K562 (cell line): Measurements from ENCODE around the gene TCF20. TPM values are rescaled to one million over a fixed set of nuclear protein-coding genes. Genes with fewer than 3 reads are reported as not detected.

Experiments
- ATAC-seq: fragments of 200-7000 bp; cut with Tn5 transposase; 3 replicates; pipeline ENCODE4 v1.9.1; 2020; ENCODE audit warnings: moderate library complexity
- BruUV-seq: library from RNA; stranded (reverse); fragments of 400-500 nt; replicated peaks from 2 replicates; lab custom pipeline; 2021; lab: Mats Ljungman, UMichigan
- CTCF ChIA-PET: fragments of 300-600 bp; formaldehyde crosslinking; extraction: SDS; loops from one replicate; lab custom pipeline; 2021; ENCODE audit warnings: low intra/inter-chr PET ratio; lab: Yijun Ruan, JAX
- POLR2A ChIA-PET: fragments of 300-600, 350-650 bp; sonication (Branson Sonifier 250); formaldehyde crosslinking; extraction: SDS; loops from one replicate; lab custom pipeline; 2021; ENCODE audit warnings: antibody characterized with exemption, inconsistent platforms; lab: Yijun Ruan, JAX
- DNase-seq, 4 experiments: peaks; one replicate each; pipeline versions ENCODE4 v3.0.0 to v3.0.0-alpha.2; 2011 to 2018; ENCODE audit warnings: low spot score in 3 of 4, mixed read lengths in 3 of 4; ENCODE audit errors: extremely low read depth in 1 of 4
- FAIRE-seq: peaks from 2 replicates; lab custom pipeline; 2011; peaks lifted over from hg19 to GRCh38; lab: Jason Lieb, UNC
- H2AFZ ChIP-seq: 2 replicates; pipeline ENCODE4 v1.6.0; 2011; ENCODE audit warnings: low read depth, low read length, control low read depth, inconsistent platforms
- H3K27ac ChIP-seq: fragments of 200-600 bp; 3 replicates; pipeline ENCODE4 v1.8.0; 2011; ENCODE audit warnings: low read depth, mild to moderate bottlenecking, control low read depth, inconsistent platforms, low read length, moderate library complexity, mixed read lengths; ENCODE audit errors: extremely low read depth
- H3K27me3 ChIP-seq, 2 experiments: fragments of 300-600 bp in 1 of 2; 2 replicates in 1 of 2; 3 replicates in 1 of 2; pipeline versions ENCODE4 v1.6.0 to v1.8.0; 2011; ENCODE audit warnings: inconsistent platforms in 2 of 2, low read length in 2 of 2, mild to moderate bottlenecking in 1 of 2, mixed read lengths in 1 of 2, moderate library complexity in 1 of 2; ENCODE audit not compliant: control insufficient read depth in 2 of 2, insufficient read depth in 2 of 2
- H3K36me3 ChIP-seq: fragments of 300-600 bp; 3 replicates; pipeline ENCODE4 v1.8.0; 2011; ENCODE audit warnings: mild to moderate bottlenecking, low read length, inconsistent platforms; ENCODE audit not compliant: control insufficient read depth, insufficient read depth
- H3K4me1 ChIP-seq, 2 experiments: fragments of 200-600 bp in 1 of 2; replicated peaks in 1 of 2; 2 replicates in 1 of 2; 3 replicates in 1 of 2; pipeline versions ENCODE4 v1.5.1 to v1.8.0; 2011; ENCODE audit warnings: inconsistent platforms in 2 of 2, low read length in 2 of 2, mild to moderate bottlenecking in 1 of 2, mixed read lengths in 1 of 2, moderate library complexity in 1 of 2; ENCODE audit not compliant: control insufficient read depth in 2 of 2, insufficient read depth in 2 of 2
- H3K4me2 ChIP-seq: 2 replicates; pipeline ENCODE4 v1.6.1; 2011; ENCODE audit warnings: low read length, control low read depth, inconsistent platforms, mixed read lengths; ENCODE audit not compliant: insufficient read depth
- H3K4me3 ChIP-seq: fragments of 200-600 bp; sonication (generic), shearing (Covaris generic); 2 replicates; pipeline ENCODE4 v1.5.1; 2016; ENCODE audit warnings: control low read depth, inconsistent platforms
- H3K79me2 ChIP-seq: fragments of 200-600 bp; 3 replicates; pipeline ENCODE4 v1.8.0; 2011; ENCODE audit warnings: low read length, inconsistent platforms; ENCODE audit not compliant: control insufficient read depth, insufficient read depth
- H3K9ac ChIP-seq, 2 experiments: 2 replicates each; pipeline versions ENCODE4 v1.6.0 to v1.6.1; 2011; ENCODE audit warnings: low read depth in 2 of 2, low read length in 2 of 2, control low read depth in 1 of 2, inconsistent platforms in 1 of 2, mild to moderate bottlenecking in 1 of 2, mixed read lengths in 1 of 2; ENCODE audit not compliant: insufficient read depth in 1 of 2
- H3K9me1 ChIP-seq: one replicate; pipeline ENCODE4 v1.6.0; 2011; ENCODE audit warnings: inconsistent platforms, mild to moderate bottlenecking, low read length, moderate library complexity; ENCODE audit not compliant: control insufficient read depth, insufficient read depth
- H3K9me3 ChIP-seq: replicated peaks from 2 replicates; pipeline ENCODE4 v1.5.1; 2011; ENCODE audit warnings: low read depth, low read length, inconsistent platforms; ENCODE audit not compliant: control insufficient read depth, insufficient read depth
- H4K20me1 ChIP-seq: replicated peaks from 2 replicates; pipeline ENCODE4 v1.6.1; 2011; ENCODE audit warnings: low read length, inconsistent platforms, mixed read lengths; ENCODE audit not compliant: control insufficient read depth, insufficient read depth
- CHD2 ChIP-seq: IDR thresholded peaks from 2 replicates; pipeline ENCODE4 v1.6.1; 2011; ENCODE audit warnings: low read depth, low read length
- EGR1 ChIP-seq: fragments of 450-650 bp; conservative IDR thresholded peaks from 2 replicates; pipeline ENCODE4 v1.6.1; 2017; ENCODE audit warnings: mild to moderate bottlenecking
- FOXJ3 ChIP-seq: sonication (generic); formaldehyde crosslinking; IDR thresholded peaks from 2 replicates; pipeline ENCODE4 v1.4.0; 2020; ENCODE audit warnings: mild to moderate bottlenecking, missing genetic modification reagents
- HIVEP1 ChIP-seq: fragments of 250-450 bp; sonication (Bioruptor Pico); IDR thresholded peaks from 2 replicates; pipeline ENCODE4 v1.4.0; 2020; ENCODE audit warnings: mild to moderate bottlenecking
- KHSRP ChIP-seq: fragments of 450-650 bp; IDR thresholded peaks from 2 replicates; pipeline ENCODE4 v1.6.1; 2017
- MEF2A ChIP-seq: IDR thresholded peaks from 2 replicates; pipeline ENCODE4 v1.6.1; 2011; ENCODE audit warnings: low read depth, mild to moderate bottlenecking, low read length, moderate library complexity; ENCODE audit not compliant: control insufficient read depth
- RAD21 ChIP-seq, 2 experiments: fragments of 250-450 bp in 1 of 2; fragments of 450-650 bp in 1 of 2; sonication (Bioruptor Pico) in 1 of 2; formaldehyde crosslinking in 1 of 2; IDR thresholded peaks in 1 of 2; conservative IDR thresholded peaks in 1 of 2; 2 replicates each; pipeline versions ENCODE4 v1.4.0 to v1.8.0; 2020 to 2022; ENCODE audit warnings: mild to moderate bottlenecking in 2 of 2, moderate library complexity in 1 of 2
- RBM15 ChIP-seq: fragments of 200-400 bp; formaldehyde crosslinking; IDR thresholded peaks from 2 replicates; pipeline ENCODE4 v1.6.1; 2018; ENCODE audit warnings: mild to moderate bottlenecking, low read length, moderate library complexity; ENCODE audit not compliant: insufficient read depth
- TCF7L2 ChIP-seq: fragments of 150-350 bp; IDR thresholded peaks from 2 replicates; pipeline ENCODE4 v1.6.1; 2016; ENCODE audit warnings: low read depth, mild to moderate bottlenecking, low read length, moderate library complexity
- ZNF431 ChIP-seq: sonication (generic); formaldehyde crosslinking; IDR thresholded peaks from 2 replicates; pipeline ENCODE4 v1.8.0; 2022; ENCODE audit warnings: mild to moderate bottlenecking, missing genetic modification reagents
- ZNF445 ChIP-seq: fragments of 250-450 bp; sonication (Bioruptor Pico); IDR thresholded peaks from 2 replicates; pipeline ENCODE4 v1.4.0; 2020; ENCODE audit warnings: low read depth, mild to moderate bottlenecking, moderate library complexity
- ZNF57 ChIP-seq: fragments of 450-650 bp; formaldehyde crosslinking; IDR thresholded peaks from 2 replicates; pipeline ENCODE4 v1.4.0; 2020; ENCODE audit warnings: mild to moderate bottlenecking, moderate library complexity
- WGBS: fragments of 100-300 bp; shearing (Covaris generic); methylation state at CpG from one replicate; pipeline ENCODE4 v1.1.6; 2016; ENCODE audit warnings: low coverage, mixed read lengths; ENCODE audit not compliant: insufficient coverage; ENCODE audit errors: missing lambda C conversion rate; 5-methylcytosine and 5-hydroxymethylcytosine counted together
- in situ Hi-C: fragments of 300-500 bp; cut with MboI; formaldehyde crosslinking; loops from 4 replicates; pipeline ENCODE4 v1.15.0; 2018; ENCODE audit warnings: inconsistent platforms, mixed read lengths
- intact Hi-C: fragments of 100-400 bp; cut with micrococcal nuclease; formaldehyde crosslinking; loops from 2 replicates; pipeline ENCODE4 v1.14.2; 2022
- polyA plus RNA-seq, 8 experiments: library from polyadenylated mRNA; depleted of rRNA in 4 of 8; stranded (reverse) in 5 of 8; unstranded in 3 of 8; fragments of >200 nt; fragmentation: Nextera tagmentation in 2 of 8; fragmentation: Illumina TruSeq in 1 of 8; extraction: Ambion mirVana in 2 of 8; extraction: Trizol in 1 of 8; gene quantifications; 2 replicates each; pipeline versions ENCODE4 v1.2.1 to v1.2.3, GENCODE V29; 2011 to 2014; ENCODE audit warnings: inconsistent platforms in 1 of 8, missing spikeins in 1 of 8
- total RNA-seq, 7 experiments: library from RNA; depleted of rRNA in 6 of 7; stranded (reverse); fragments of >200 nt in 6 of 7; fragmentation: Illumina TruSeq in 2 of 7; extraction: Trizol in 2 of 7; gene quantifications; 2 replicates each; pipeline versions ENCODE4 v1.2.1 to v1.2.3, GENCODE V29; 2011 to 2021; ENCODE audit warnings: low replicate concordance in 1 of 7
- TF ChIP-seq, protein P1 (sequence below): fragments of 200-400 bp; formaldehyde crosslinking; IDR thresholded peaks from 2 replicates; pipeline ENCODE4 v1.6.1; 2017; ENCODE audit warnings: mild to moderate bottlenecking, low read depth, low read length, moderate library complexity
- TF ChIP-seq, protein P2 (sequence below), 2 experiments: fragments of 450-650 bp in 1 of 2; IDR thresholded peaks; 2 replicates each; pipeline ENCODE4 v1.6.1; 2011 to 2017; ENCODE audit warnings: low read depth in 2 of 2, antibody characterized with exemption in 1 of 2, borderline replicate concordance in 1 of 2, low read length in 1 of 2, mild to moderate bottlenecking in 1 of 2, mixed read lengths in 1 of 2; ENCODE audit not compliant: control insufficient read depth in 1 of 2
- TF ChIP-seq, protein P3 (sequence below): fragments of 450-650 bp; IDR thresholded peaks from 2 replicates; pipeline ENCODE4 v1.6.1; 2016; ENCODE audit warnings: low read depth, mild to moderate bottlenecking, moderate library complexity

The TCF20 gene
- total and polyA plus RNA-seq, 9 of the 15 experiments (the other 6 are each of a cell fraction or from before 2014, with no cell fraction given), result 0.35 to 43.6 (median 17.5) TPM

DNA sequence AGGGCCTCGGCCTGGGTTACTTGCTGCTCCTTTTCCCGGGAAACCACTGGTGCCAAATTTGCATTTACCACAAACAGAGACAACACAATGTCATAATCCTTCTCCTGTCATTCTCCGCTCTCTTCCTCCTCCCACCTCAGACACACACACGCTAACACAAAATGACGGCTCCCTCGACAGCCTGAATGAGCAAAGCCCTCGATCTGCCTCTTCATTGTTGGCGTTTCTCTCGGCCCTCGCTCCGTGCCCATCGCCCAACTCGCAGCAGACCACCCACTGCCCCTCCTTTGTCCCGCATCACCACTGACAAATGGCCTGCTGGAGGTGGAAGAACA, 12.5 kb upstream of the TCF20 start:
- Histone ChIP-seq H3K79me2 (no peaks in the 10 kb centered on the region), H4K20me1 (peaks cover 23% of the 10 kb centered on the region; the same call in 1 of the 2 replicates), H3K27me3 (no peaks in the 10 kb centered on the region; a peak in 1 of 5 replicates), H3K9me1 (no peaks in the 10 kb centered on the region), H3K36me3 (no peaks in the 10 kb centered on the region), H2AFZ (no peak overlapping the region), H3K9ac (no peak overlapping the region), H3K9me3 (no peaks in the 10 kb centered on the region), H3K27ac (no peak overlapping the region), H3K4me3 (no peak overlapping the region), H3K4me2 (no peak overlapping the region), H3K4me1 (peaks cover 0 to 21% of the 10 kb centered on the region in 2 experiments; a peak in 2 of 5 replicates)
- POLR2A ChIA-PET, result no interaction called here
- TF ChIP-seq, protein P1, sequence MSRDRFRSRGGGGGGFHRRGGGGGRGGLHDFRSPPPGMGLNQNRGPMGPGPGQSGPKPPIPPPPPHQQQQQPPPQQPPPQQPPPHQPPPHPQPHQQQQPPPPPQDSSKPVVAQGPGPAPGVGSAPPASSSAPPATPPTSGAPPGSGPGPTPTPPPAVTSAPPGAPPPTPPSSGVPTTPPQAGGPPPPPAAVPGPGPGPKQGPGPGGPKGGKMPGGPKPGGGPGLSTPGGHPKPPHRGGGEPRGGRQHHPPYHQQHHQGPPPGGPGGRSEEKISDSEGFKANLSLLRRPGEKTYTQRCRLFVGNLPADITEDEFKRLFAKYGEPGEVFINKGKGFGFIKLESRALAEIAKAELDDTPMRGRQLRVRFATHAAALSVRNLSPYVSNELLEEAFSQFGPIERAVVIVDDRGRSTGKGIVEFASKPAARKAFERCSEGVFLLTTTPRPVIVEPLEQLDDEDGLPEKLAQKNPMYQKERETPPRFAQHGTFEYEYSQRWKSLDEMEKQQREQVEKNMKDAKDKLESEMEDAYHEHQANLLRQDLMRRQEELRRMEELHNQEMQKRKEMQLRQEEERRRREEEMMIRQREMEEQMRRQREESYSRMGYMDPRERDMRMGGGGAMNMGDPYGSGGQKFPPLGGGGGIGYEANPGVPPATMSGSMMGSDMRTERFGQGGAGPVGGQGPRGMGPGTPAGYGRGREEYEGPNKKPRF, result no peak
- no peak for TF ChIP-seq RBM15
- no peak for TF ChIP-seq RAD21 (CRISPR knock-in tag; conservative IDR thresholded peaks at IDR 0.05 in 1 of 2, IDR thresholded peaks at IDR 0.05 in 1 of 2)
- TF ChIP-seq, protein P2, sequence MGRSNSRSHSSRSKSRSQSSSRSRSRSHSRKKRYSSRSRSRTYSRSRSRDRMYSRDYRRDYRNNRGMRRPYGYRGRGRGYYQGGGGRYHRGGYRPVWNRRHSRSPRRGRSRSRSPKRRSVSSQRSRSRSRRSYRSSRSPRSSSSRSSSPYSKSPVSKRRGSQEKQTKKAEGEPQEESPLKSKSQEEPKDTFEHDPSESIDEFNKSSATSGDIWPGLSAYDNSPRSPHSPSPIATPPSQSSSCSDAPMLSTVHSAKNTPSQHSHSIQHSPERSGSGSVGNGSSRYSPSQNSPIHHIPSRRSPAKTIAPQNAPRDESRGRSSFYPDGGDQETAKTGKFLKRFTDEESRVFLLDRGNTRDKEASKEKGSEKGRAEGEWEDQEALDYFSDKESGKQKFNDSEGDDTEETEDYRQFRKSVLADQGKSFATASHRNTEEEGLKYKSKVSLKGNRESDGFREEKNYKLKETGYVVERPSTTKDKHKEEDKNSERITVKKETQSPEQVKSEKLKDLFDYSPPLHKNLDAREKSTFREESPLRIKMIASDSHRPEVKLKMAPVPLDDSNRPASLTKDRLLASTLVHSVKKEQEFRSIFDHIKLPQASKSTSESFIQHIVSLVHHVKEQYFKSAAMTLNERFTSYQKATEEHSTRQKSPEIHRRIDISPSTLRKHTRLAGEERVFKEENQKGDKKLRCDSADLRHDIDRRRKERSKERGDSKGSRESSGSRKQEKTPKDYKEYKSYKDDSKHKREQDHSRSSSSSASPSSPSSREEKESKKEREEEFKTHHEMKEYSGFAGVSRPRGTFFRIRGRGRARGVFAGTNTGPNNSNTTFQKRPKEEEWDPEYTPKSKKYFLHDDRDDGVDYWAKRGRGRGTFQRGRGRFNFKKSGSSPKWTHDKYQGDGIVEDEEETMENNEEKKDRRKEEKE (IDR thresholded peaks at IDR 0.05; ENCODE audit: borderline replicate concordance in 1 of 2, control insufficient read depth in 1 of 2, low read depth in 2 of 2, low read length in 1 of 2), result no peak
- no peak for TF ChIP-seq ZNF445 (CRISPR knock-in tag)
- no peak for TF ChIP-seq ZNF431 (CRISPR knock-in tag)
- TF ChIP-seq TCF7L2, result no peak
- no peak for TF ChIP-seq MEF2A
- TF ChIP-seq CHD2, result no peak
- TF ChIP-seq KHSRP, result no peak
- no peak for TF ChIP-seq EGR1
- TF ChIP-seq FOXJ3 (CRISPR knock-in tag), result no peak
- TF ChIP-seq ZNF57 (CRISPR knock-in tag), result no peak
- TF ChIP-seq HIVEP1 (CRISPR knock-in tag), result no peak
- TF ChIP-seq, protein P3, sequence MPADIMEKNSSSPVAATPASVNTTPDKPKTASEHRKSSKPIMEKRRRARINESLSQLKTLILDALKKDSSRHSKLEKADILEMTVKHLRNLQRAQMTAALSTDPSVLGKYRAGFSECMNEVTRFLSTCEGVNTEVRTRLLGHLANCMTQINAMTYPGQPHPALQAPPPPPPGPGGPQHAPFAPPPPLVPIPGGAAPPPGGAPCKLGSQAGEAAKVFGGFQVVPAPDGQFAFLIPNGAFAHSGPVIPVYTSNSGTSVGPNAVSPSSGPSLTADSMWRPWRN, result no peak
- 57% methylated on average over 9 of the region's 14 CpGs for WGBS
- no peak for ATAC-seq
- intact Hi-C loops, result no loop called here
- CTCF ChIA-PET, result no interaction called here
- BruUV-seq, result no TSS peak
- in situ Hi-C loops, result loop anchor here (10.0 kb wide), 1 partner anchor 108 kb away; no protein-coding TSS in a partner anchor
- DNase-seq, result no peak
- no peak for FAIRE-seq
